SU-DHL-6 (cell line): ENCODE data around the gene APOM.

Experiments
- H2AFZ ChIP-seq: fragments of 200-600 bp; sonication (generic); 2 replicates; pipeline ENCODE4 v1.6.1; 2014; ENCODE audit warnings: low read depth, mild to moderate bottlenecking, moderate library complexity, mixed read lengths, antibody characterized with exemption, low read length; ENCODE audit not compliant: severe bottlenecking
- H3F3A ChIP-seq: fragments of 200-600 bp; shearing (Covaris generic); 2 replicates; pipeline ENCODE4 v1.6.0; 2016; ENCODE audit warnings: antibody characterized with exemption, mild to moderate bottlenecking; ENCODE audit not compliant: insufficient read depth
- H3K27ac ChIP-seq: fragments of 200-600 bp; sonication (generic); 2 replicates; pipeline ENCODE4 v1.5.1; 2016; ENCODE audit warnings: low read depth, mild to moderate bottlenecking, low read length, moderate library complexity, mixed read lengths
- H3K27me3 ChIP-seq: fragments of 200-600 bp; sonication (generic), shearing (Covaris generic); 2 replicates; pipeline ENCODE4 v1.6.0; 2014; ENCODE audit warnings: mild to moderate bottlenecking, low read length
- H3K36me3 ChIP-seq: fragments of 200-600 bp; sonication (generic); 2 replicates; pipeline ENCODE4 v1.6.1; 2014; ENCODE audit warnings: mild to moderate bottlenecking, low read length, mixed read lengths
- H3K4me2 ChIP-seq: fragments of 300-600, 200-600 bp; shearing (Covaris generic), sonication (generic); 2 replicates; pipeline ENCODE4 v1.6.0; 2014; ENCODE audit warnings: low read length, low read depth, mild to moderate bottlenecking; ENCODE audit not compliant: poor library complexity, severe bottlenecking
- H3K4me3 ChIP-seq: fragments of 200-600 bp; sonication (generic); 2 replicates; pipeline ENCODE4 v1.5.1; 2014; ENCODE audit warnings: antibody characterized with exemption, low read length, mild to moderate bottlenecking, mixed read lengths; ENCODE audit not compliant: insufficient read depth, poor library complexity, severe bottlenecking
- H3K79me2 ChIP-seq: fragments of 200-600 bp; sonication (generic); 2 replicates; pipeline ENCODE4 v1.6.1; 2014; ENCODE audit warnings: mild to moderate bottlenecking, low read length, moderate library complexity; ENCODE audit not compliant: insufficient read depth
- H3K9ac ChIP-seq: fragments of 200-600 bp; sonication (generic); 2 replicates; pipeline ENCODE4 v1.7.0; 2014; ENCODE audit warnings: mild to moderate bottlenecking, low read length
- H3K9me2 ChIP-seq: fragments of 200-600 bp; sonication (generic); replicated peaks from 2 replicates; pipeline ENCODE4 v1.6.1; 2014; ENCODE audit warnings: low read length; ENCODE audit not compliant: insufficient read depth
- H3K9me3 ChIP-seq: fragments of 200-600 bp; sonication (generic); 2 replicates; pipeline ENCODE4 v1.6.1; 2014; ENCODE audit warnings: low read length, mixed read lengths; ENCODE audit not compliant: insufficient read depth
- H4K20me1 ChIP-seq: fragments of 200-600 bp; sonication (generic); 2 replicates; pipeline ENCODE4 v1.6.1; 2014; ENCODE audit warnings: low read depth, mild to moderate bottlenecking, antibody characterized with exemption, low read length, moderate library complexity, mixed read lengths
- CTCF ChIP-seq: fragments of 200-600 bp; sonication (generic); IDR thresholded peaks from one replicate; pipeline ENCODE4 v1.5.1; 2017; ENCODE audit warnings: antibody characterized with exemption, mild to moderate bottlenecking, low read length, moderate library complexity; ENCODE audit not compliant: insufficient read depth, poor library complexity, severe bottlenecking
- EZH2phosphoT487 ChIP-seq: fragments of 200-600 bp; sonication (generic), shearing (Covaris generic); conservative IDR thresholded peaks from 2 replicates; pipeline ENCODE4 v1.6.1; 2018; ENCODE audit warnings: mild to moderate bottlenecking, antibody characterized with exemption, low read length, moderate library complexity, mixed read lengths

Gene APOM

GRCh38 chr6:31658158-31658688, 2.5 kb downstream of the APOM start:
- peaks cover 29% of the 10 kb centered on the region for H3F3A ChIP-seq
- no peaks in the 10 kb centered on the region for H3K9me2 ChIP-seq
- no peaks in the 10 kb centered on the region for H3K27me3 ChIP-seq
- H3K79me2 ChIP-seq, result peaks cover 37% of the 10 kb centered on the region
- H2AFZ ChIP-seq, result no peak overlapping the region
- H3K9me3 ChIP-seq, result no peaks in the 10 kb centered on the region
- H3K27ac ChIP-seq, result no peak overlapping the region
- peak overlapping the region; percentile 76; the same call in 1 of the 2 replicates for H3K9ac ChIP-seq
- no peaks in the 10 kb centered on the region for H4K20me1 ChIP-seq
- TF ChIP-seq EZH2phosphoT487, result no peak
- no peak overlapping the region for H3K4me3 ChIP-seq
- peak overlapping the region; percentile 75 for H3K4me2 ChIP-seq
- no peaks in the 10 kb centered on the region for H3K36me3 ChIP-seq

GRCh38 chr6:31658983-31659648, 3.4 kb downstream of the APOM start:
- TF ChIP-seq EZH2phosphoT487 (no peak), CTCF (no peak)
- peaks cover 40% of the 10 kb centered on the region for H3K79me2 ChIP-seq
- H3K9me2 ChIP-seq, result no peaks in the 10 kb centered on the region
- peak overlapping the region; percentile 75 for H3K4me3 ChIP-seq
- peaks cover 28% of the 10 kb centered on the region for H3F3A ChIP-seq
- H3K9me3 ChIP-seq, result no peaks in the 10 kb centered on the region
- H3K4me2 ChIP-seq, result peak overlapping the region; percentile 75
- no peaks in the 10 kb centered on the region for H3K36me3 ChIP-seq
- H4K20me1 ChIP-seq, result no peaks in the 10 kb centered on the region
- H3K9ac ChIP-seq, result peak overlapping the region; percentile 76
- no peaks in the 10 kb centered on the region for H3K27me3 ChIP-seq
- peak overlapping the region; percentile 66 for H3K27ac ChIP-seq
- no peak overlapping the region for H2AFZ ChIP-seq

GRCh38 chr6:31659649-31660380, 4.1 kb downstream of the APOM start:
- Histone ChIP-seq H2AFZ (peak overlapping the region; percentile 15), H4K20me1 (no peaks in the 10 kb centered on the region), H3K9ac (peak overlapping the region; percentile 76), H3K4me3 (peak overlapping the region; percentile 75), H3K36me3 (no peaks in the 10 kb centered on the region), H3K9me2 (no peaks in the 10 kb centered on the region), H3K9me3 (no peaks in the 10 kb centered on the region), H3K4me2 (peak overlapping the region; percentile 75), H3K79me2 (peaks cover 46% of the 10 kb centered on the region), H3K27ac (peak overlapping the region; percentile 66), H3F3A (peaks cover 26% of the 10 kb centered on the region), H3K27me3 (no peaks in the 10 kb centered on the region)
- TF ChIP-seq CTCF (no peak), EZH2phosphoT487 (no peak)
